GM12878 (cell line): Measurements from ENCODE around the gene PATL2. TPM values are rescaled to one million over a fixed set of nuclear protein-coding genes. Genes with fewer than 3 reads are reported as not detected.

Experiments used
- ATF7 ChIP-seq: fragments of 450-650 bp; IDR thresholded peaks from 2 replicates; pipeline ENCODE4 v1.6.1; 2016; ENCODE audit warnings: low read depth, mild to moderate bottlenecking
- ESRRA ChIP-seq: IDR thresholded peaks from 2 replicates; pipeline ENCODE4 v1.6.1; 2012; ENCODE audit warnings: mild to moderate bottlenecking, low read length, improper control_type of control experiment
- JUNB ChIP-seq: IDR thresholded peaks from 2 replicates; pipeline ENCODE4 v1.6.1; 2016; ENCODE audit warnings: antibody characterized with exemption, mild to moderate bottlenecking
- JUND ChIP-seq: IDR thresholded peaks from 2 replicates; pipeline ENCODE4 v1.6.1; 2012; ENCODE audit warnings: low read depth, mild to moderate bottlenecking, low read length, improper control_type of control experiment, moderate library complexity
- MYC ChIP-seq: IDR thresholded peaks from 2 replicates; pipeline ENCODE4 v1.6.1; 2011; ENCODE audit warnings: mild to moderate bottlenecking, low read length, moderate library complexity, inconsistent platforms; ENCODE audit not compliant: insufficient read depth, insufficient replicate concordance, insufficient read length, severe bottlenecking
- NR2C1 ChIP-seq: fragments of 450-650 bp; IDR thresholded peaks from 2 replicates; pipeline ENCODE4 v1.6.1; 2017; ENCODE audit warnings: antibody characterized with exemption, mild to moderate bottlenecking, moderate library complexity
- POLR2A ChIP-seq: IDR thresholded peaks from 2 replicates; pipeline ENCODE4 v1.6.1; 2011; ENCODE audit warnings: low read depth, mild to moderate bottlenecking, low read length
- RAD21 ChIP-seq: IDR thresholded peaks from 2 replicates; pipeline ENCODE4 v1.6.1; 2011; ENCODE audit warnings: mild to moderate bottlenecking, low read depth, low read length, moderate library complexity; ENCODE audit not compliant: insufficient read depth
- RFX5 ChIP-seq: IDR thresholded peaks from 2 replicates; pipeline ENCODE4 v1.6.1; 2011; ENCODE audit warnings: low read depth, low read length, improper control_type of control experiment
- polyA plus RNA-seq, 11 experiments: library from polyadenylated mRNA; depleted of rRNA in 4 of 11; unstranded in 6 of 11; stranded (reverse) in 5 of 11; fragments of >200 nt; fragmentation: Nextera tagmentation in 4 of 11; fragmentation: Illumina TruSeq in 1 of 11; extraction: Ambion mirVana in 4 of 11; extraction: Trizol in 1 of 11; gene quantifications; 1 replicate in 1 of 11; 2 replicates in 10 of 11; pipeline versions ENCODE4 v1.2.1 to v1.2.3, GENCODE V29; 2011 to 2016; ENCODE audit warnings: inconsistent platforms in 2 of 11, missing spikeins in 2 of 11, low read depth in 1 of 11
- total RNA-seq, 4 experiments: library from RNA; depleted of rRNA in 3 of 4; stranded (reverse); fragments of >200 nt in 3 of 4; fragmentation: Illumina TruSeq in 1 of 4; extraction: Trizol in 1 of 4; gene quantifications; 2 replicates each; pipeline versions ENCODE4 v1.2.1 to v1.2.3, GENCODE V29; 2013 to 2021
- TF ChIP-seq, protein P1 (sequence below): fragments of 450-650 bp; formaldehyde crosslinking; IDR thresholded peaks from 2 replicates; pipeline ENCODE4 v1.4.0; 2020; ENCODE audit warnings: mild to moderate bottlenecking, moderate library complexity
- TF ChIP-seq, protein P2 (sequence below): fragments of 450-650 bp; IDR thresholded peaks from 2 replicates; pipeline ENCODE4 v1.6.1; 2017; ENCODE audit warnings: mild to moderate bottlenecking, moderate library complexity
- TF ChIP-seq, protein P3 (sequence below): IDR thresholded peaks from 2 replicates; pipeline ENCODE4 v1.6.1; 2012; ENCODE audit warnings: low read depth, low read length, improper control_type of control experiment
- TF ChIP-seq, protein P4 (sequence below): fragments of 450-650 bp; IDR thresholded peaks from 2 replicates; pipeline ENCODE4 v1.6.1; 2018; ENCODE audit warnings: mild to moderate bottlenecking, low read depth, moderate library complexity; ENCODE audit not compliant: partially characterized antibody

PATL2 gene
- total and polyA plus RNA-seq, 10 of the 15 experiments (the other 5 are each of a cell fraction or from before 2014, with no cell fraction given) = 4.2 to 16.2 (median 12.1) TPM

DNA sequence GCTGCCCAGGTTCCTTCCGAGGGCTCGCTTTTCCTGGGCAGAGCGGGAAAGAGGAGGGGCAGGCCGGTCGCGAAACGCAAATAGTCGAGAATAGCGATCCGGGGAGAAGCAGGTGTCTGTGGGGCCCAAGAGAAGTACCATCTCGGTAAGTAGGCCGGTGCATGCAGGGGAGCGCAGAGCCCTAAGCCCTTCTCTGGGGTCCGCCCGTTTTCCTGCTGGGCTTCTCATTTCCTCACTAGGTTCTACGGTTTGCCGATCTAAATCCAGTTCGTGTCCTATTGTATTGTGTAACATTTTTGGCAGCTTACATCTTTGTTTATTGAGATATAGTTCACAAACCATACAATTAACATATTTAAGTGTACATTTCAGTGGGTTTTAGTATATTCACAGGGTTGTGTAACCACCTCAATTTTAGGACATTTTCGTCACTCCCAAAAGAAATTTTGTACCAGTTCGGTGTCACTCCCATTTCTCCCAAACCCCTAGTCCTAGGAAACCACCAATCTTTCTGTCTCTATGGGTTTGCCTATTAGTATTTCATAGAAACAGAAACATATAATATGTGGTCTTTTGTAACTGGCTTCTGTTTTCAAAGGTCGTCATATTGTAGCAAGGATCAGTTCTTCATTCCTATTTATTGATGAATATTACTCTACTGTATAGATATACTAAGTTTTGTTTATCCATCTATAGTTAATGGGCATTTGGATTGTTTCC, 18.4 kb upstream of the PATL2 start (continued):
- TF ChIP-seq, protein P1, sequence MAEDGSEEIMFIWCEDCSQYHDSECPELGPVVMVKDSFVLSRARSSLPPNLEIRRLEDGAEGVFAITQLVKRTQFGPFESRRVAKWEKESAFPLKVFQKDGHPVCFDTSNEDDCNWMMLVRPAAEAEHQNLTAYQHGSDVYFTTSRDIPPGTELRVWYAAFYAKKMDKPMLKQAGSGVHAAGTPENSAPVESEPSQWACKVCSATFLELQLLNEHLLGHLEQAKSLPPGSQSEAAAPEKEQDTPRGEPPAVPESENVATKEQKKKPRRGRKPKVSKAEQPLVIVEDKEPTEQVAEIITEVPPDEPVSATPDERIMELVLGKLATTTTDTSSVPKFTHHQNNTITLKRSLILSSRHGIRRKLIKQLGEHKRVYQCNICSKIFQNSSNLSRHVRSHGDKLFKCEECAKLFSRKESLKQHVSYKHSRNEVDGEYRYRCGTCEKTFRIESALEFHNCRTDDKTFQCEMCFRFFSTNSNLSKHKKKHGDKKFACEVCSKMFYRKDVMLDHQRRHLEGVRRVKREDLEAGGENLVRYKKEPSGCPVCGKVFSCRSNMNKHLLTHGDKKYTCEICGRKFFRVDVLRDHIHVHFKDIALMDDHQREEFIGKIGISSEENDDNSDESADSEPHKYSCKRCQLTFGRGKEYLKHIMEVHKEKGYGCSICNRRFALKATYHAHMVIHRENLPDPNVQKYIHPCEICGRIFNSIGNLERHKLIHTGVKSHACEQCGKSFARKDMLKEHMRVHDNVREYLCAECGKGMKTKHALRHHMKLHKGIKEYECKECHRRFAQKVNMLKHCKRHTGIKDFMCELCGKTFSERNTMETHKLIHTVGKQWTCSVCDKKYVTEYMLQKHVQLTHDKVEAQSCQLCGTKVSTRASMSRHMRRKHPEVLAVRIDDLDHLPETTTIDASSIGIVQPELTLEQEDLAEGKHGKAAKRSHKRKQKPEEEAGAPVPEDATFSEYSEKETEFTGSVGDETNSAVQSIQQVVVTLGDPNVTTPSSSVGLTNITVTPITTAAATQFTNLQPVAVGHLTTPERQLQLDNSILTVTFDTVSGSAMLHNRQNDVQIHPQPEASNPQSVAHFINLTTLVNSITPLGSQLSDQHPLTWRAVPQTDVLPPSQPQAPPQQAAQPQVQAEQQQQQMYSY = no peak; the same call in 1 of the 2 replicates
- TF ChIP-seq RFX5 = no peak
- no peak for TF ChIP-seq JUNB
- no peak for TF ChIP-seq MYC
- TF ChIP-seq, protein P2, sequence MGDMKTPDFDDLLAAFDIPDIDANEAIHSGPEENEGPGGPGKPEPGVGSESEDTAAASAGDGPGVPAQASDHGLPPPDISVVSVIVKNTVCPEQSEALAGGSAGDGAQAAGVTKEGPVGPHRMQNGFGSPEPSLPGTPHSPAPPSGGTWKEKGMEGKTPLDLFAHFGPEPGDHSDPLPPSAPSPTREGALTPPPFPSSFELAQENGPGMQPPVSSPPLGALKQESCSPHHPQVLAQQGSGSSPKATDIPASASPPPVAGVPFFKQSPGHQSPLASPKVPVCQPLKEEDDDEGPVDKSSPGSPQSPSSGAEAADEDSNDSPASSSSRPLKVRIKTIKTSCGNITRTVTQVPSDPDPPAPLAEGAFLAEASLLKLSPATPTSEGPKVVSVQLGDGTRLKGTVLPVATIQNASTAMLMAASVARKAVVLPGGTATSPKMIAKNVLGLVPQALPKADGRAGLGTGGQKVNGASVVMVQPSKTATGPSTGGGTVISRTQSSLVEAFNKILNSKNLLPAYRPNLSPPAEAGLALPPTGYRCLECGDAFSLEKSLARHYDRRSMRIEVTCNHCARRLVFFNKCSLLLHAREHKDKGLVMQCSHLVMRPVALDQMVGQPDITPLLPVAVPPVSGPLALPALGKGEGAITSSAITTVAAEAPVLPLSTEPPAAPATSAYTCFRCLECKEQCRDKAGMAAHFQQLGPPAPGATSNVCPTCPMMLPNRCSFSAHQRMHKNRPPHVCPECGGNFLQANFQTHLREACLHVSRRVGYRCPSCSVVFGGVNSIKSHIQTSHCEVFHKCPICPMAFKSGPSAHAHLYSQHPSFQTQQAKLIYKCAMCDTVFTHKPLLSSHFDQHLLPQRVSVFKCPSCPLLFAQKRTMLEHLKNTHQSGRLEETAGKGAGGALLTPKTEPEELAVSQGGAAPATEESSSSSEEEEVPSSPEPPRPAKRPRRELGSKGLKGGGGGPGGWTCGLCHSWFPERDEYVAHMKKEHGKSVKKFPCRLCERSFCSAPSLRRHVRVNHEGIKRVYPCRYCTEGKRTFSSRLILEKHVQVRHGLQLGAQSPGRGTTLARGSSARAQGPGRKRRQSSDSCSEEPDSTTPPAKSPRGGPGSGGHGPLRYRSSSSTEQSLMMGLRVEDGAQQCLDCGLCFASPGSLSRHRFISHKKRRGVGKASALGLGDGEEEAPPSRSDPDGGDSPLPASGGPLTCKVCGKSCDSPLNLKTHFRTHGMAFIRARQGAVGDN = no peak
- TF ChIP-seq, protein P3, sequence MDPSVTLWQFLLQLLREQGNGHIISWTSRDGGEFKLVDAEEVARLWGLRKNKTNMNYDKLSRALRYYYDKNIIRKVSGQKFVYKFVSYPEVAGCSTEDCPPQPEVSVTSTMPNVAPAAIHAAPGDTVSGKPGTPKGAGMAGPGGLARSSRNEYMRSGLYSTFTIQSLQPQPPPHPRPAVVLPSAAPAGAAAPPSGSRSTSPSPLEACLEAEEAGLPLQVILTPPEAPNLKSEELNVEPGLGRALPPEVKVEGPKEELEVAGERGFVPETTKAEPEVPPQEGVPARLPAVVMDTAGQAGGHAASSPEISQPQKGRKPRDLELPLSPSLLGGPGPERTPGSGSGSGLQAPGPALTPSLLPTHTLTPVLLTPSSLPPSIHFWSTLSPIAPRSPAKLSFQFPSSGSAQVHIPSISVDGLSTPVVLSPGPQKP = no peak
- no peak for TF ChIP-seq RAD21
- TF ChIP-seq ATF7 = no peak
- TF ChIP-seq NR2C1 = no peak
- no peak for TF ChIP-seq JUND
- TF ChIP-seq, protein P4, sequence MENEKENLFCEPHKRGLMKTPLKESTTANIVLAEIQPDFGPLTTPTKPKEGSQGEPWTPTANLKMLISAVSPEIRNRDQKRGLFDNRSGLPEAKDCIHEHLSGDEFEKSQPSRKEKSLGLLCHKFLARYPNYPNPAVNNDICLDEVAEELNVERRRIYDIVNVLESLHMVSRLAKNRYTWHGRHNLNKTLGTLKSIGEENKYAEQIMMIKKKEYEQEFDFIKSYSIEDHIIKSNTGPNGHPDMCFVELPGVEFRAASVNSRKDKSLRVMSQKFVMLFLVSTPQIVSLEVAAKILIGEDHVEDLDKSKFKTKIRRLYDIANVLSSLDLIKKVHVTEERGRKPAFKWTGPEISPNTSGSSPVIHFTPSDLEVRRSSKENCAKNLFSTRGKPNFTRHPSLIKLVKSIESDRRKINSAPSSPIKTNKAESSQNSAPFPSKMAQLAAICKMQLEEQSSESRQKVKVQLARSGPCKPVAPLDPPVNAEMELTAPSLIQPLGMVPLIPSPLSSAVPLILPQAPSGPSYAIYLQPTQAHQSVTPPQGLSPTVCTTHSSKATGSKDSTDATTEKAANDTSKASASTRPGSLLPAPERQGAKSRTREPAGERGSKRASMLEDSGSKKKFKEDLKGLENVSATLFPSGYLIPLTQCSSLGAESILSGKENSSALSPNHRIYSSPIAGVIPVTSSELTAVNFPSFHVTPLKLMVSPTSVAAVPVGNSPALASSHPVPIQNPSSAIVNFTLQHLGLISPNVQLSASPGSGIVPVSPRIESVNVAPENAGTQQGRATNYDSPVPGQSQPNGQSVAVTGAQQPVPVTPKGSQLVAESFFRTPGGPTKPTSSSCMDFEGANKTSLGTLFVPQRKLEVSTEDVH = no peak
- no peak for TF ChIP-seq ESRRA
- no peak for TF ChIP-seq POLR2A
